Adrenal gland (tissue), 12 donors: ENCODE measurements around the gene FYN. TPM values are rescaled to one million over a fixed set of nuclear protein-coding genes. Genes with fewer than 3 reads are reported as not detected.

Source experiments
- DNase-seq, 7 donors: peaks; one replicate each; pipeline ENCODE4 v3.0.0-alpha.2; 2019 to 2020
- H3K27ac ChIP-seq, 5 donors: fragments of 200-600 bp; sonication (generic) in 4 of 5; 1 replicate in 3 of 5; 2 replicates in 2 of 5; pipeline versions ENCODE4 v1.5.1 to v1.8.0; 2016 to 2020; ENCODE audit warnings: mild to moderate bottlenecking in 1 of 5
- H3K27me3 ChIP-seq: fragments of 200-600 bp; 2 replicates; pipeline ENCODE4 v1.8.0; 2021
- H3K36me3 ChIP-seq, 2 donors: fragments of 200-600 bp; replicated peaks in 1 of 2; 1 replicate in 1 of 2; 2 replicates in 1 of 2; pipeline versions ENCODE4 v1.5.1 to v1.8.0; 2018 to 2022
- H3K4me1 ChIP-seq, 2 donors: fragments of 200-600 bp; replicated peaks in 1 of 2; 1 replicate in 1 of 2; 2 replicates in 1 of 2; pipeline versions ENCODE4 v1.5.1 to v1.8.0; 2018 to 2021
- H3K4me3 ChIP-seq, 4 donors: fragments of 200-600 bp; sonication (generic) in 3 of 4; one replicate each; pipeline ENCODE4 v1.5.1; 2016 to 2018
- H3K9me3 ChIP-seq, 3 donors: fragments of 200-600 bp; sonication (generic) in 1 of 3; replicated peaks in 1 of 3; 1 replicate in 2 of 3; 2 replicates in 1 of 3; pipeline versions ENCODE4 v1.5.1 to v1.8.0; 2016 to 2021
- POLR2A ChIP-seq, 2 donors: fragments of 450-650 bp; IDR thresholded peaks; one replicate each; pipeline ENCODE4 v1.6.1; 2017; ENCODE audit warnings: antibody characterized with exemption in 2 of 2, mild to moderate bottlenecking in 2 of 2, moderate library complexity in 1 of 2
- WGBS, 4 donors: extraction: QIAGEN DNeasy Blood & Tissue Kit in 2 of 4; methylation state at CpG; one replicate each; pipeline versions ENCODE4 v1.1.5 to v1.1.7; 2013 to 2017; 5-methylcytosine and 5-hydroxymethylcytosine counted together
- intact Hi-C, 2 donors: fragments of 100-400 bp; cut with DNase I; formaldehyde crosslinking; loops; one replicate each; pipeline versions ENCODE4 v1.14.1 to v1.15.0; 2022 to 2023
- polyA plus RNA-seq, 3 donors: library from polyadenylated mRNA; stranded (reverse); fragments of 200-250 nt in 2 of 3; fragments of 350-450 nt in 1 of 3; fragmentation: Illumina TruSeq in 1 of 3; extraction: RNeasy Lipid Tissue Mini Kit (QIAGEN cat#74804) in 1 of 3; gene quantifications; one replicate each; pipeline ENCODE4 v1.2.3, GENCODE V29; 2013 to 2014
- total RNA-seq, 9 donors: library from RNA; depleted of rRNA in 4 of 9; stranded (reverse); fragments of >200 nt in 4 of 9; fragments of 120-200 nt in 1 of 9; fragmentation: NEBNext Ultra II Directional in 1 of 9; extraction: Animal tissue kit (Norgen Biotek cat#: 25700) in 1 of 9; gene quantifications; one replicate each; pipeline versions ENCODE4 v1.1.0 to v1.2.4, GENCODE V29; 2013 to 2023
- TF ChIP-seq, protein P1 (sequence below), 6 experiments: fragments of 450-650 bp in 4 of 6; fragments of 200-600 bp in 2 of 6; sonication (generic) in 1 of 6; IDR thresholded peaks; 1 replicate in 5 of 6; 2 replicates in 1 of 6; pipeline versions ENCODE4 v1.5.1 to v1.8.0; 2016 to 2021; ENCODE audit warnings: antibody characterized with exemption in 6 of 6, mild to moderate bottlenecking in 2 of 6, moderate library complexity in 1 of 6
- donor health status: healthy with polysubstance abuse.
- donor health status: Bipolar disorder and iron deficiency.
- donor health status: DM: yes; HTN: yes; CAD: no.
- donor health status: DM: no; HTN: no; CAD: no.
- donor health status: DM: no; HTN: no; CAD: no.
- donor health status: DM: yes; HTN: yes; CAD: no.

The FYN gene
- total and polyA plus RNA-seq, 12 donors = 10.7 to 36.5 (median 19.8) TPM

DNA sequence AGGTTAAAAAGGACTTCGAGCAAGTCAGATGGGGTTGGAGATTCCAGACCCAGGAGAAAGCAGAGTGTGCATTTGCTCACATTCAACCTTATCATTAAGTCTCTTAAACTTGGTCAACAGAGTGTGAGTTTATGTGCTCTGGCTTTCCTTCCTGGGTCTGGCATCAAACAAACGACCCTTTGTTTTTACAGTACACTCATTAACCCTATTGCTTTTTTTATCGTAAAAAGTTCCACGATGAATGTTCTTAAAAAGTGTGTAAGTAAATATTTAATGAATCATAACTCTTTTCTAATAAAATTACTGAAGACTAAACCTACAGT is 2.5 kb downstream of the FYN start:
- H3K36me3 ChIP-seq = no peaks in the 10 kb centered on the region
- no peak for DNase-seq
- H3K27me3 ChIP-seq = peaks cover 14% of the 10 kb centered on the region
- TF ChIP-seq, protein P1, sequence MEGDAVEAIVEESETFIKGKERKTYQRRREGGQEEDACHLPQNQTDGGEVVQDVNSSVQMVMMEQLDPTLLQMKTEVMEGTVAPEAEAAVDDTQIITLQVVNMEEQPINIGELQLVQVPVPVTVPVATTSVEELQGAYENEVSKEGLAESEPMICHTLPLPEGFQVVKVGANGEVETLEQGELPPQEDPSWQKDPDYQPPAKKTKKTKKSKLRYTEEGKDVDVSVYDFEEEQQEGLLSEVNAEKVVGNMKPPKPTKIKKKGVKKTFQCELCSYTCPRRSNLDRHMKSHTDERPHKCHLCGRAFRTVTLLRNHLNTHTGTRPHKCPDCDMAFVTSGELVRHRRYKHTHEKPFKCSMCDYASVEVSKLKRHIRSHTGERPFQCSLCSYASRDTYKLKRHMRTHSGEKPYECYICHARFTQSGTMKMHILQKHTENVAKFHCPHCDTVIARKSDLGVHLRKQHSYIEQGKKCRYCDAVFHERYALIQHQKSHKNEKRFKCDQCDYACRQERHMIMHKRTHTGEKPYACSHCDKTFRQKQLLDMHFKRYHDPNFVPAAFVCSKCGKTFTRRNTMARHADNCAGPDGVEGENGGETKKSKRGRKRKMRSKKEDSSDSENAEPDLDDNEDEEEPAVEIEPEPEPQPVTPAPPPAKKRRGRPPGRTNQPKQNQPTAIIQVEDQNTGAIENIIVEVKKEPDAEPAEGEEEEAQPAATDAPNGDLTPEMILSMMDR (IDR thresholded peaks at IDR 0.05) = no peak
- TF ChIP-seq POLR2A (IDR thresholded peaks at IDR 0.05) = no peak
- H3K27ac ChIP-seq = no peak overlapping the region
- no peaks in the 10 kb centered on the region for H3K9me3 ChIP-seq
- intact Hi-C loops = loop anchor here in 1 of 2 donors (10.0 kb wide), 1 partner anchor 156 kb away; no protein-coding TSS in a partner anchor
- H3K4me3 ChIP-seq = peak overlapping the region in 1 of 4 donors; percentile 76
- H3K4me1 ChIP-seq = peaks cover 0 to 9% of the 10 kb centered on the region in 2 donors
- 49 to 62% (median 55%) methylated on average over 4 of the region's 4 CpGs for WGBS, 4 donors

DNA sequence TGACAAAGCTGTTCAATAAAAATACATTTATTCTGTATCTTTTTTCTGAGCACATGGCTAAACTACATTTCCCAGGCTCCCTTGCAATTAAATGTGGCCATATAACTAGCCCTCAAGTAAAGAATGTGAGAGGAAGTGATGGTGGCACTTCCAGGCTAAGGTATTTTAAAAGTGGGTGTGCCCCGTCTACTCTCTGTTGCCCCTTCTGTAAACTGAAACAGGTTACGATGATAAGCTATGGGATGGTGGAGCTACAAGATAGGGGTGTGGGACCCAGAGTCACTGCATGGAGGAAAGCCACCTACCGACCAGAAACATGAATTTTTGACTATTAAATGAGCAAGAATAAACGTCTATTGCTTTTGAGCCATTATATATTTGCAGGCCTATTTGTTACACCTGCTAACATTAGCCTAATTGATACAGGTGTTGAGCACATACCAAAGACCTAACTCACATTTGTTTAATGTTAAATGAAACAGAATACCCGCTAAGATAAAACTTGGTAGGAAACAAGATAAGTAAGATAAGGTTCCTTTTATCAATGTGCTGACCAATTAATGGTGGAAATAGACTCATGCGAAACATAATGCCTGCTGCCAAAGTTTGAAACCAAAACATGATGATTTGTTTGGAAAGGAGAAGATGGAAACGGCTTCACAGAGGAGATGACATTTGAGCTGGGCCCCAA is 3.1 kb downstream of the FYN start:
- no peak for TF ChIP-seq POLR2A (IDR thresholded peaks at IDR 0.05)
- TF ChIP-seq, protein P1 (IDR thresholded peaks at IDR 0.05) = no peak
- Histone ChIP-seq H3K36me3 (no peaks in the 10 kb centered on the region), H3K4me1 (peaks cover 0 to 9% of the 10 kb centered on the region in 2 donors), H3K4me3 (no peak overlapping the region), H3K27ac (no peak overlapping the region), H3K27me3 (peaks cover 12% of the 10 kb centered on the region), H3K9me3 (no peaks in the 10 kb centered on the region)
- intact Hi-C loops = loop anchor here in 1 of 2 donors (10.0 kb wide), 1 partner anchor 155 kb away; no protein-coding TSS in a partner anchor
- WGBS, 4 donors = 67 to 79% (median 73%) methylated on average over 7 of the region's 7 CpGs
- DNase-seq = no peak

- no peak for TF ChIP-seq POLR2A (IDR thresholded peaks at IDR 0.05)
- TF ChIP-seq, protein P1 (IDR thresholded peaks at IDR 0.05) = no peak
- Histone ChIP-seq H3K27ac (no peak overlapping the region), H3K9me3 (no peaks in the 10 kb centered on the region), H3K27me3 (peaks cover 4% of the 10 kb centered on the region), H3K4me1 (no peaks in the 10 kb centered on the region), H3K36me3 (no peaks in the 10 kb centered on the region), H3K4me3 (no peak overlapping the region)
- intact Hi-C loops = no loop called here
- DNase-seq = no peak
- 71 to 83% (median 77%) methylated on average over 2 of the region's 2 CpGs for WGBS, 4 donors
Measured at GRCh38 chr6:111866857-111867256, 6.4 kb downstream of the FYN start.

DNA sequence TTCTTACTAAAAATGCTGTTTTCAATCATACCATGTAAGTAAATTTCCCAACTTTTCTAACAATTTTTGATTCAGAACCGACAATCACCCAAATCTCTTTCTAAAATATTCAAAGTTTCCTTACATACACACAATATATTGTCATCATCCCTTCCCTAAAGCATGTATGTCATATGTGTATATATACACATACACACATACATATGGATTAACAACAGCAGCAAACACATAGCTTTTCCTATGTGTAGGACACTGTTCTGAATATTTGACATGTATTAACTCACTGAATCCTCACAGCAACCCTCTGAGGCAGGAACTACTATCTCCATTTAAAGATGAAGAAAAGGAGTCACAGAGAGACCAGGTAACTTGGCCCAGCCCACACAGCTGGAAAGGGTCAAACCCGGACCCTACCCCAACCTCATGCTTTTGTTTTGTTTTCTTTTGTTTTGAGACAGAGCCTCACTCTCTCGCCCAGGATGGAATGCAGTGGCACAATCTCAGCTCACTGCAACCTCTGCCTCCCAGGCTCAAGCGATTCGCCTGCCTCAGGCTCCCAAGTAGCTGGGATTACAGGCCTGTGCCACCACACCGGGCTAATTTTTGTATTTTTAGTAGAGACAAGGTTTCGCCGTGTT is 7.2 kb downstream of the FYN start:
- DNase-seq = no peak
- WGBS, 4 donors = 79 to 86% (median 82%) methylated on average over 6 to 8 of the region's 8 CpGs
- Histone ChIP-seq H3K27ac (no peak overlapping the region), H3K4me1 (no peaks in the 10 kb centered on the region), H3K27me3 (no peaks in the 10 kb centered on the region), H3K36me3 (no peaks in the 10 kb centered on the region), H3K4me3 (no peak overlapping the region), H3K9me3 (no peaks in the 10 kb centered on the region)
- intact Hi-C loops = no loop called here
- TF ChIP-seq, protein P1 (IDR thresholded peaks at IDR 0.05) = no peak
- no peak for TF ChIP-seq POLR2A (IDR thresholded peaks at IDR 0.05)
